OCI-LY7 (cell line): ENCODE results near the gene SPAG16.

ENCODE experiments used
- CTCF ChIP-seq: fragments of 200-600 bp; sonication (generic); conservative IDR thresholded peaks from 2 replicates; pipeline ENCODE4 v1.5.1; 2014; ENCODE audit warnings: mild to moderate bottlenecking, antibody characterized with exemption, low read length, moderate library complexity, mixed read lengths
- EZH2phosphoT487 ChIP-seq: fragments of 200-600 bp; sonication (generic); IDR thresholded peaks from 2 replicates; pipeline ENCODE4 v1.6.1; 2018; ENCODE audit warnings: low read depth, borderline replicate concordance, mild to moderate bottlenecking, mixed run types, antibody characterized with exemption, low read length, moderate library complexity, mixed read lengths

- TF ChIP-seq CTCF (no peak), EZH2phosphoT487 (no peak)
Observed at GRCh38 chr2:213763354-213763753, 479.1 kb downstream of the SPAG16 start.
